ENCODE data around the gene NR2F6.
A peak's percentile ranks its signal among the peaks of the same experiment; 100 is the strongest.

The NR2F6 gene

DNA sequence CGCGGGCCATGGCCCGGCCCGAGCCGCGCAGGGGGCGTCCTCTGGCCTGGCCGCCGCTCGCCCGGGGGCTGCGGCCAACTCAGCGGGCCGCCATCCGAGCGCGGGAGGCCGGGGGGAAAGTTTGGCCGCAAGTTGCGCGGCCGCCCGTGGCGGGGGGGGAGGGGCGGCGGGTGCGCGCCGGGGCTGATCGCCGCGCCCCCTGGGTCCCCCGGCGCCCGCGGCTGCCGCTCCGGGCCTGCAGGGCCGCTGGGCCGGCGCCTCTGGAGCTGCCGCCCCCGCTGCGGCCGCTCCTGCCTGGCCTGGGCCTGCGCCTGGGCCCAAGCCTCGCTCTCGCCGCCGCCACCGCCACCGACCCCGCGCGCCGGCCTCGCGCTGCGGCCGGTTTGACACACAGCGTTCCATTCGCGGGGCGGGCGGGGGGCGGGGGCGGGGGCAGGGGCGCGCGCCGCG, at the start of gene NR2F6:
NR2F6 (minus strand) TSS at position 385 of the 450 bp plus-strand sequence. CDS start 699 bp downstream, outside the sequence.
- Histone ChIP-seq H3K4me1 (ENCODE audit: insufficient read depth, low read length) (peaks cover 23% of the 10 kb centered on the region; the same call in 1 of the 2 replicates), H3K27ac (ENCODE audit: low read length) (peak within 1 kb of the TSS; percentile 92), H3K9me3 (ENCODE audit: insufficient read depth, low read depth, low read length) (no peaks in the 10 kb centered on the region), H3K9ac (ENCODE audit: low read depth, low read length) (peak within 1 kb of the TSS; percentile 88), H3K36me3 (ENCODE audit: insufficient read depth, low read depth, low read length) (peaks cover 9% of the 10 kb centered on the region), H3K4me3 (ENCODE audit: low read length) (peak within 1 kb of the TSS; percentile 91), H3K27me3 (ENCODE audit: insufficient read depth, low read length) (no peaks in the 10 kb centered on the region)

DNA sequence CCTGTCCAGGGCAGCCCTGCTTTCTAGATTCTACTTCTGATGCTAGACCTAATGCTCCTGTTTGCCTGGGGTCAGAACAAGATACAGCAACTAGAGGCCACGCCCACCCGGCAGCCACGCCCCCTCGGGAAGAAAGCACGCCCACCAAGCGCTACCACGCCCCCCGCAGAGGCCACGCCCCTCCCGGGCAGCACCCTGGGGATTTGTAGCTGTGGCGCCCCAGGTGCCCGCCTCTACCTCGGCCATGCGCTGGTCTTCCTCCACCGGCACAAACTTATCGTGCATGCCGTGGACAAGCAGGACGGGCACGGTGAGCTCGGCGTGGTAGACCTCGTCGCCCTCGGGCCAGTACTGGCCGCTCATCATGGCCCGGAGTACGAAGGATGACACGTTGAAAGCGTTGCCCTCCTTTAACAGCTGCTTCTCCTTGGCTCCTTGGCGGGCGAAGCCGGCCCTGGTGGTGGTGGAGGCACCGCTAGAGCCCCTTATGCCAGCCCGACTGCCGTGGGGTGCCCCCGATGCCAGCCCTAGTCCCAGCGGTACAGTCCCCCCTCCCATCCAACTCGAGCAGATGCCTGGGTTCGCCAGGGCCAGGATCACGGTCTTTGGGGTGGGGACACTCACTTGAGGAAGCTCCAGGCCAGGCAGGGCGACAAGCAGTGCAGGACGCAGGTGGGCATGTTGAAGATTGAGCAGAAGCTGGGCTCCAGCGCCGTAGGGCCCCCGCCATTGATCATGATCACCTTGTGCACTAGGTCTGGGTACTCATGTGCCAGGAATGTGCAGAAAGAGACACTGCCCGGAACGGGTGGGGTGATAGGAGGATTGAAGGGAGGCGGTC, 48.6 kb upstream of the NR2F6 start:
- Histone ChIP-seq H3K9me3 (ENCODE audit: insufficient read depth, low read depth, low read length) (peaks cover 5% of the 10 kb centered on the region), H3K36me3 (ENCODE audit: insufficient read depth, low read depth, low read length) (peaks cover 15% of the 10 kb centered on the region), H3K27me3 (ENCODE audit: insufficient read depth, low read length) (no peaks in the 10 kb centered on the region), H3K9ac (ENCODE audit: low read depth, low read length) (no peak overlapping the region), H3K4me1 (ENCODE audit: insufficient read depth, low read length) (0 out of 2 replicates have a peak, but pooled peaks cover 3% of the 10 kb centered on the region), H3K27ac (ENCODE audit: low read length) (no peak overlapping the region), H3K4me3 (ENCODE audit: low read length) (peak overlapping the region; percentile 40; the same call in 1 of the 2 replicates)

DNA sequence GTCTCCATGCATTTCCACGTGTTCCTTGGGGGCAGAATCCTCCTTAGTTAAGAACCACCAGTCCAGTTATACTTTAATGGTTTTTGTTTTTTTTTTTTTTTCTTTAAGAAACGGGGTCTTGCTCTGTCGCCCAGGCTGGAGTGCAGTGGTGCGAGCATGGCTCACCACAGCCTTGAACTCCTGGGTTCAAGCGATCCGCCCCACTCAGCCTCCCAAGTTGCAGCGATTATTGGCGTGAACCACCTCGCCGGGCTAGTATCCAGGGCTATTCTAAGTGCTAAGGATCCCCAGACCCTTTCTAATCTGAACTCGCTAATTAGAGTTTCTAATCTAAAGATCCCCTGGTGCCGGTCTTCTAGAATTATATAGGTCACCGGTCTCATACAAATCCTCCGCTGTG, 47.9 kb upstream of the NR2F6 start:
- Histone ChIP-seq H3K4me3 (ENCODE audit: low read length) (peak overlapping the region; percentile 40; the same call in 1 of the 2 replicates), H3K27me3 (ENCODE audit: insufficient read depth, low read length) (no peaks in the 10 kb centered on the region), H3K9ac (ENCODE audit: low read depth, low read length) (no peak overlapping the region)

DNA sequence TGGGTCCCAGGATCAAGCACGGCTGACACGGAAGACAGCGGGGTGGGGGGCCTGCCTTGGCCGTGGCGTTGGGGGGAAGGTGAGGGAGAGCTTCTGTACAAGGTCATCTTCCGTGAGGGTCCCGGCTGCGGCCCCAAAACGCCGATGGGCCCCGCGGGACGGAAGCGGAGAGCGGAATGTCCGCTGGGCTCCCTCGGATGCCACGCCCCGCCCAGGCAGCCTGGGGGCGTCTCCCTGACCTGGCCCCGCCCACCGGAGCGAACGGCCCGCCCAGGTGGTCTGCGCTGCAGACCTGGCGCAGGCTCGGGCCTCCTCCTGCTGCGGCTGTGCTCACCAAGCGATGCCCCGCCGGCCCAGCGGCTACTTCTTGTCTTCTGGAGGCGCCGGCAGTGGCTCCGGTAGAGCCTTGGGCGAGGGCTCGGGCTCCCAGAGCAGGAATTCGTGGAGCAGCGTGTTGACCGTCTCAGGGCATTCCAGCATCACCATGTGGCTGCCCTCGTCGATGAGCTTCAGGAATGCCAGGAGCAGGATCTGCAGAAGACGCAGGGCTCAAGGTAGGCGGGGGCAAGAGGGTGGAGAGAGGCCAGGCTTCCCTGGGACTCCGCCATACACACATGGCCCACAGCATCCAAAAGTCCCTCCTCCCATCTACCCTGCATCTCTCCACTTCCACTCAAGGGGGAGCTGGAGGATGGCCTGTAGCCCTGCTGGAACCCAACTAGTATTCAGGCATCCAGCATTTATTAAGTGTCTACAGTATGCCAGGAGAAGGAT, 46.8 kb upstream of the NR2F6 start:
- Histone ChIP-seq H3K27me3 (ENCODE audit: insufficient read depth, low read length) (no peaks in the 10 kb centered on the region), H3K4me1 (ENCODE audit: insufficient read depth, low read length) (0 out of 2 replicates have a peak, but pooled peaks cover 3% of the 10 kb centered on the region), H3K4me3 (ENCODE audit: low read length) (peak overlapping the region; percentile 85), H3K27ac (ENCODE audit: low read length) (peak overlapping the region; percentile 55), H3K9ac (ENCODE audit: low read depth, low read length) (peak overlapping the region; percentile 88; the same call in 1 of the 2 replicates), H3K36me3 (ENCODE audit: insufficient read depth, low read depth, low read length) (peaks cover 6% of the 10 kb centered on the region; the same call in 1 of the 2 replicates), H3K9me3 (ENCODE audit: insufficient read depth, low read depth, low read length) (no peaks in the 10 kb centered on the region)

More for the DNA sequence above, 47.9 kb upstream of the NR2F6 start:
- Histone ChIP-seq H3K27ac (ENCODE audit: low read length) (no peak overlapping the region), H3K9me3 (ENCODE audit: insufficient read depth, low read depth, low read length) (peaks cover 5% of the 10 kb centered on the region), H3K36me3 (ENCODE audit: insufficient read depth, low read depth, low read length) (peaks cover 12% of the 10 kb centered on the region), H3K4me1 (ENCODE audit: insufficient read depth, low read length) (0 out of 2 replicates have a peak, but pooled peaks cover 3% of the 10 kb centered on the region)

DNA sequence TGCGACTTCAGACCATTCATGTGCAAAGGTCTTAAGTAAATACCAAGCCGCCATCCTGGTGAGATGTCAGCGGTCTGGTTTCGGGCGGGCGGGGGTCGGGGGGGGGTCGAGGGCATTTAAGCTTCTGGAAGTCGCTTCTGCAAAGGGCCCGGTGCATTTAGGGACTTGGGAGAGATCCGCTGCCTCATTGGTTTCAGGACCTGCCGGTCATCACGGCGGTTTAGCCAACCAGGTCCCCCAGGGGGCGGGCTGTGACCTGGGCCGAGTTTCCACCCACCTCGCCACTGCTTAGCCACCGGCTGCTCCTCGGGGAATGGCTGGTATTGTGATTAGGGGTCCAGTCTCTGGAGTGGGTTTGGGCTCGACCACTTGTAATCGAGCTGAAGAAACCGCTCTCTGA, 43.8 kb upstream of the NR2F6 start:
- Histone ChIP-seq H3K4me1 (ENCODE audit: insufficient read depth, low read length) (0 out of 2 replicates have a peak, but pooled peaks cover 3% of the 10 kb centered on the region), H3K27me3 (ENCODE audit: insufficient read depth, low read length) (no peaks in the 10 kb centered on the region), H3K4me3 (ENCODE audit: low read length) (no peak overlapping the region), H3K27ac (ENCODE audit: low read length) (no peak overlapping the region), H3K36me3 (ENCODE audit: insufficient read depth, low read depth, low read length) (0 out of 2 replicates have a peak, but pooled peaks cover 4% of the 10 kb centered on the region), H3K9ac (ENCODE audit: low read depth, low read length) (no peak overlapping the region), H3K9me3 (ENCODE audit: insufficient read depth, low read depth, low read length) (no peaks in the 10 kb centered on the region)

DNA sequence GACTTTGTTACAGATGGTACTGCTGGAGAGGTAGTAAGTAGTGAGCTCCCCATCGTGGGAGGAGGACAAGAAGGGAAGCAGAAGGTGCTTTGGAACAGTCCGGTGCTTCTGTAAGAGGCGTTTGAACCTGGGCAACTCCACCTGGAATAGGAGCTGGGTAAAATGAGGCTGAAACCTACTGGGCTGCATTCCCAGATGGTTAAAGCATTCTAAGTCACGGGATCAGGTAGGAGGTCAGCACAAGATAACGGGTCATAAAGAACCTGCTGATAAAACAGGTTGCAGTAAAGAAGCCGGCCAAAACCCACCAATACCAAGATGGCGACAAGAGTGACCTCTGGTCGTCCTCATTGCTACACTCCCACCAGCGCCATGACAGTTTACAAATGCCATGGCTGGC, 41.0 kb upstream of the NR2F6 start:
- H3K36me3 ChIP-seq (ENCODE audit: insufficient read depth, low read depth, low read length) = no peaks in the 10 kb centered on the region; the same call in 1 of the 2 replicates
- peaks cover 14% of the 10 kb centered on the region for H3K27me3 ChIP-seq (ENCODE audit: insufficient read depth, low read length)
- H3K9me3 ChIP-seq (ENCODE audit: insufficient read depth, low read depth, low read length) = no peaks in the 10 kb centered on the region
- no peak overlapping the region for H3K4me3 ChIP-seq (ENCODE audit: low read length)
- H3K27ac ChIP-seq (ENCODE audit: low read length) = no peak overlapping the region
- no peak overlapping the region for H3K9ac ChIP-seq (ENCODE audit: low read depth, low read length)
- H3K4me1 ChIP-seq (ENCODE audit: insufficient read depth, low read length) = no peaks in the 10 kb centered on the region

DNA sequence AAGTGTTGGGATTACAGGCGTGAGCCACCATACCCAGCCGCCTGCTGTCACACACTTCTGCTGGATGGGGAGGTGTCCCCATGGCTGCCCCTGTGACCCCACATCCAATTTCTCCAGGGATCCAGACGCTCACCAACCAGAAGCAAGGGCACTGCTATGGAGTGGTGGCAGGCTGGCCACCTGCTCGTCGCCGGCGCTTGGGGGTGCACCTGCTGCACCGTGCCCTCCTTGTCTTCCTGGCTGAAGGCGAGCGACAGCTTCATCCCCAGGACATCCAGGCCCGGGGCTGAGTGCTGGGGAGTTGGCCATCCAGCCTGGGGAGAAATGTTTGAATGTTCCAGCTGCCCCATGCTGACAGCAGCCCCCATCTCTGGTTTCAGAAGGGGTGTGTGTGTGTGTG, 40.5 kb upstream of the NR2F6 start:
- H3K4me1 ChIP-seq (ENCODE audit: insufficient read depth, low read length) = no peaks in the 10 kb centered on the region
- H3K27me3 ChIP-seq (ENCODE audit: insufficient read depth, low read length) = peaks cover 19% of the 10 kb centered on the region
- H3K4me3 ChIP-seq (ENCODE audit: low read length) = no peak overlapping the region
- H3K9ac ChIP-seq (ENCODE audit: low read depth, low read length) = no peak overlapping the region
- no peaks in the 10 kb centered on the region; the same call in 1 of the 2 replicates for H3K36me3 ChIP-seq (ENCODE audit: insufficient read depth, low read depth, low read length)
- H3K9me3 ChIP-seq (ENCODE audit: insufficient read depth, low read depth, low read length) = no peaks in the 10 kb centered on the region
- no peak overlapping the region for H3K27ac ChIP-seq (ENCODE audit: low read length)

DNA sequence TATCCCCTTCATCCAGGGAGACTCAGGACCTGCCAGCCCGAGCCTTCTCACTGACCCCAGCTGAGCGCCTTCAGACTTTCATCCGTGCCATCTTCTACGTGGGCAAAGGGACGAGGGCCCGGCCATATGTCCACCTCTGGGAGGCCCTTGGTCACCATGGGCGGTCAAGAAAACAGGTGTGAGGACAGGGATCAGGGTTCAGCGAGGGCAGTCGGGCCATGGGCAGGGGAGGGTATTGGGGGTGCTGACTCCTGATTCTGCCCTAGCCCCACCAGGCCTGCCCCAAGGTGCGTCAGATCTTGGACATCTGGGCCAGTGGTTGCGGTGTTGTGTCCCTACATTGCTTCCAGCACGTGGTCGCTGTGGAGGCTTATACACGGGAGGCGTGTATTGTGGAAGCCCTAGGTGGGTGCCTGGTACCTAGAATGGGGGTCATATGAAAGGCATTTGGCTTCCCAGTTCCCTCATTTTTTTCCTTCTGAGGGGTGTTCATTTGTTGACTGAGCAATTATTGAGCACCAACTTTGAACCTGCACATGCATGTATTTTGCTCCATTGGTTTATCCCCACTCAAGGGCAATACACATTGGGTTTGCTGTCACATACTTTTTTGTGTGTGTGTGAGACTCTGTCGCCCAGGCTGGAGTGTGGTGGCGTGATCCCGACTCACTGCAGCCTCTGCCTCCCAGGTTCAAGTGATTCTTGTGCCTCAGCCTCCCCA, 39.9 kb upstream of the NR2F6 start:
- Histone ChIP-seq H3K9ac (ENCODE audit: low read depth, low read length) (no peak overlapping the region), H3K27ac (ENCODE audit: low read length) (no peak overlapping the region), H3K4me3 (ENCODE audit: low read length) (no peak overlapping the region), H3K9me3 (ENCODE audit: insufficient read depth, low read depth, low read length) (no peaks in the 10 kb centered on the region), H3K4me1 (ENCODE audit: insufficient read depth, low read length) (no peaks in the 10 kb centered on the region), H3K36me3 (ENCODE audit: insufficient read depth, low read depth, low read length) (no peaks in the 10 kb centered on the region; the same call in 1 of the 2 replicates), H3K27me3 (ENCODE audit: insufficient read depth, low read length) (peaks cover 24% of the 10 kb centered on the region)

DNA sequence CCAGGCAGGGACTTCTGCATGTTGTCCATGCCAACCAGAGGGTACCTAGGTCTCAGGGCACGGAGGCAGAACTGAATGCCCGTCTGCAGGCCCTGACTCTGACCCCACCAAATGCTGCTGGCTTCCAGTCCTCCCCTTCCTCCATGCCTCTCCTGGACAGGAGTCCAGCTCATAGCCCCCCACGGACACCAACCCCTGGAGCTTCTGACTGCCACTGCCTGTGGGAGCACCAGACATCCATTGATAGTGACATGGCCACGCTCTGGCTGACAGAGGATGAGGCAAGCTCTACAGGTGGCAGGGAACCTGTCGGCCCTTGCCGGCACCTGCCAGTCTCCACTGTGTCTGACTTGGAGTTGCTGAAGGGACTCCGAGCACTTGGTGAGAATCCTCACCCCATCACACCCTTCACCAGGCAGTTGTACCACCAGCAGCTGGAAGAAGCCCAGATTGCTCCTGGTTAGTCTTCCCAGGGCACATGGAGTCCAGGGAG, 37.8 kb upstream of the NR2F6 start:
- no peak overlapping the region for H3K4me3 ChIP-seq (ENCODE audit: low read length)
- H3K27ac ChIP-seq (ENCODE audit: low read length) = no peak overlapping the region
- H3K4me1 ChIP-seq (ENCODE audit: insufficient read depth, low read length) = no peaks in the 10 kb centered on the region
- H3K9ac ChIP-seq (ENCODE audit: low read depth, low read length) = no peak overlapping the region
- peaks cover 24% of the 10 kb centered on the region for H3K27me3 ChIP-seq (ENCODE audit: insufficient read depth, low read length)
- peaks cover 8% of the 10 kb centered on the region; the same call in 1 of the 2 replicates for H3K36me3 ChIP-seq (ENCODE audit: insufficient read depth, low read depth, low read length)
- no peaks in the 10 kb centered on the region for H3K9me3 ChIP-seq (ENCODE audit: insufficient read depth, low read depth, low read length)

DNA sequence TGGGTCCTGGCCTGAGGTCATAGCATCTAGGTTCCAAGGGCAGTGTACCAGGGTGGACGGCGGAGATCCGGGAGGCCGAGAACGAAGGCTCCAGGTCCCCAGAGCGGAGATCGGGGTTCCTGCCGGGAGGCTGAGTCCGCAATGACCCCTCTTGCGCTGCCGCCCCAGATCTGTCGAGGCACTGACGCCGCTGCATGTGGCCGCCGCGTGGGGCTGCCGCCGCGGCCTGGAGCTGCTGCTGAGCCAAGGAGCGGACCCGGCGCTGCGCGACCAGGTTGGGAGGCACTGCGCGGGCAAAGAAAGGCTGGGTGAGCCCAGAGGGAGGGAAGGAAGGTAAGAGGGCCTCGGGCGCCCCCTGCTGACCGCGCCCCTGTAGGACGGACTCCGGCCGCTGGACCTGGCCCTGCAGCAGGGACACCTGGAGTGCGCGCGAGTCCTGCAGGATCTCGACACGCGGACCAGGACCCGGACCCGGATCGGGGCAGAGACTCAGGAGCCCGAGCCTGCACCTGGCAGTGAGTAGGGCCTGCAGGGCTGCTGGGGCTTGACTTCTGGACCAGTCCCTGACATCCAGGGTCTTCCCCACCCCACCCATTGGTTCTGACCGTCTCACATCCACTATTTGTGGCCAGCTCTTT, 36.9 kb upstream of the NR2F6 start:
- no peak overlapping the region for H3K27ac ChIP-seq (ENCODE audit: low read length)
- peaks cover 24% of the 10 kb centered on the region for H3K27me3 ChIP-seq (ENCODE audit: insufficient read depth, low read length)
- H3K36me3 ChIP-seq (ENCODE audit: insufficient read depth, low read depth, low read length) = peaks cover 11% of the 10 kb centered on the region; the same call in 1 of the 2 replicates
- peak overlapping the region; percentile 62; the same call in 1 of the 2 replicates for H3K4me3 ChIP-seq (ENCODE audit: low read length)
- no peaks in the 10 kb centered on the region for H3K9me3 ChIP-seq (ENCODE audit: insufficient read depth, low read depth, low read length)
- peak overlapping the region; percentile 30; the same call in 1 of the 2 replicates for H3K9ac ChIP-seq (ENCODE audit: low read depth, low read length)
- no peaks in the 10 kb centered on the region for H3K4me1 ChIP-seq (ENCODE audit: insufficient read depth, low read length)

All from iPS-20b (cell line).